NOMO-1 treated with dmso at 0.1 percent for 144 hours (cell line): ENCODE measurements around the gene PHLPP2.

Source experiments
- DNase-seq: peaks from one replicate; lab custom pipeline; 2025; ENCODE audit not compliant: unreplicated experiment; lab: John Stamatoyannopoulos, UW

PHLPP2 gene

GRCh38 chr16:71671165-71671564, 53.3 kb downstream of the PHLPP2 start:
- DNase-seq = no peak

GRCh38 chr16:71670537-71670936, 54.0 kb downstream of the PHLPP2 start:
- no peak for DNase-seq

GRCh38 chr16:71669926-71670536, 54.5 kb downstream of the PHLPP2 start:
- no peak for DNase-seq

- DNase-seq = no peak
Observed at GRCh38 chr16:71666928-71667707, 57.4 kb downstream of the PHLPP2 start.

- no peak for DNase-seq
Observed at GRCh38 chr16:71666264-71666663, 58.2 kb downstream of the PHLPP2 start.

- DNase-seq = no peak
Observed at GRCh38 chr16:71659471-71659870, 65.0 kb downstream of the PHLPP2 start.

GRCh38 chr16:71658771-71659170, 65.7 kb downstream of the PHLPP2 start:
- no peak for DNase-seq

- no peak for DNase-seq
Observed at GRCh38 chr16:71649704-71650103, 74.8 kb downstream of the PHLPP2 start.

- DNase-seq = no peak
Observed at GRCh38 chr16:71648921-71649320, 75.6 kb downstream of the PHLPP2 start.

GRCh38 chr16:71648162-71648561, 76.3 kb downstream of the PHLPP2 start:
- DNase-seq = no peak

GRCh38 chr16:71647391-71647790, 77.1 kb downstream of the PHLPP2 start:
- DNase-seq = no peak

GRCh38 chr16:71645450-71645849, 79.1 kb downstream of the PHLPP2 start:
- DNase-seq = peak; percentile 17

GRCh38 chr16:71637398-71637797, 87.1 kb downstream of the PHLPP2 start:
- DNase-seq = no peak

- DNase-seq = no peak
Observed at GRCh38 chr16:71635632-71636031, 88.9 kb downstream of the PHLPP2 start.

GRCh38 chr16:71631776-71632175, 92.7 kb downstream of the PHLPP2 start:
- DNase-seq = no peak

GRCh38 chr16:71630808-71631207, 93.7 kb downstream of the PHLPP2 start:
- no peak for DNase-seq

- no peak for DNase-seq
Observed at GRCh38 chr16:71629278-71630016, 95.1 kb downstream of the PHLPP2 start.

GRCh38 chr16:71628810-71629209, 95.7 kb downstream of the PHLPP2 start:
- no peak for DNase-seq

GRCh38 chr16:71627731-71628181, 96.7 kb downstream of the PHLPP2 start:
- no peak for DNase-seq

- no peak for DNase-seq
Observed at GRCh38 chr16:71626858-71627213, 97.7 kb downstream of the PHLPP2 start.

- DNase-seq = no peak
Observed at GRCh38 chr16:71626018-71626857, 98.3 kb downstream of the PHLPP2 start, which contains the start of gene MARVELD3. Gene MARVELD3 (plus strand): TSS chr16:71626184. CDS start chr16:71626230, 46 bp downstream.
